Non-pigmented ciliary epithelial cell (primary cell): Measurements from ENCODE around the gene ADRA1B.

ENCODE experiments used
- DNase-seq: peaks from one replicate; pipeline ENCODE4 v3.0.0-alpha.2; 2010; ENCODE audit warnings: low read depth

Gene ADRA1B

DNA sequence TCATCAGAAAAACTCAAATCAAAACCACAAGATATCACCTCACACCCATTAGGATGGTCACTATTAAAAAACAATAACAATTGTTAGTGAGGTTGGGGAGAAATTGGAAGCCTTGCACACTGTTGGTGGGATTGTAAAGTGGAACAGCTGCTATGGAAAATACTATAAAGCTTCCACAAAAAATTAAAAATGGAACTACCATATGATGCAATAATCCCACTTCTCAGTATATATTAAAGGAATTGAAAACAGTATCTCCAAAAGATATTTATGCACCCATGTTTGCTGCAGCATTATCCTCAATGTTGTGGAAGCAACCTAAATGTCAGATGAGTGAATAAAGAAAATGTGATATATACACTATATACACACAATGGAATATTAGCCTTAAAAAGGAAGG is 14.5 kb upstream of the ADRA1B start:
- DNase-seq: no peak

DNA sequence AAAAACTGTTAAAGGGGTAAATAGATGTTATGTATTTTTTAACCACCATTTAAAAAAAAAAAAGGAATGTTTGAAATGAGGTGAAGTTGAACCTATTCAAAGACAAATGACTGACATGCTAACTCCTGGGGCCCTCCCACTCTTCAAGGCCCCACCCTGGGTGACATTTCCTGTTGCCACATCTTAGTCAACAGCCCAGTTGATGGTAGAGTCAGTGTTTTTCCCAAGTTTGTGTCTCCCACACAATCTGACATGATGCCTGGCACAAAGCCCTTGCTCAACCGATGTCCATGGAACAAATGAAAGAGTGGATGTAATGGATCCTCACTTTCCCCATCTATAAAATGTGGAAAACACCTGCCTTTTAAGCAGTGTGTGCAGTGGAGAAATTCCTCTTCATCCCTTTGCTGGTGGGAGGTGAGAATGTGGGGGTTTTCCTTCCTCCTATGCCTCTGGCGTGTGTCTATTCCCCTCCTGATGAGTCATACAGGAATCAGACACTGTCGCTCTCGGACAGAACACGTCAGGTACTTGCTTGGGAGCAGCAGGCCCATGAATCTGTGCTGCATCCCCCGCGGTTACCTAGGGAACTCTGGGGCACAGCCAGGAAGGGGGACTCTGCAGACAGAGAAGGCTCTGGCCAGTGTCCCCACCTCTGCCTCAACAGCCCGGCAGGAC is 13.7 kb upstream of the ADRA1B start:
- peak; percentile 46 for DNase-seq

DNA sequence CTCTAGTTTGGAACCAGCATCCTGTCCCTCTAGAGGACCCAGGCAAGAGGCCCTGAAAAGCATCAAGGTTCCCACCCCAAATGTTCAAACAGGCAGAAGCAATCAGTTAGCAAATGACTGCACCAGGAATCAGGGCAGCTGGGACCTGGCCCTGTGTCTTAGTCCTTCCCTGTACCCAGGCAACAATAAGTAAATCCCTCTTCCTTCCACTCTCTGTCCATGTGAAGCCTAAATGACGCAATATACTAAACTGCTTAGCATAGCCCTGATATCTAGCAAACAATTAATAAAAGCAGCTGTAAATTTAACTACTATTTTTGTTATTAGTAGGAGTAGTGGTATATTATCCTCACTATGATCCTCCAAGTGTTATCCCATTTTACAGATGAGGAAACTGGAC is 13.2 kb upstream of the ADRA1B start:
- no peak for DNase-seq

DNA sequence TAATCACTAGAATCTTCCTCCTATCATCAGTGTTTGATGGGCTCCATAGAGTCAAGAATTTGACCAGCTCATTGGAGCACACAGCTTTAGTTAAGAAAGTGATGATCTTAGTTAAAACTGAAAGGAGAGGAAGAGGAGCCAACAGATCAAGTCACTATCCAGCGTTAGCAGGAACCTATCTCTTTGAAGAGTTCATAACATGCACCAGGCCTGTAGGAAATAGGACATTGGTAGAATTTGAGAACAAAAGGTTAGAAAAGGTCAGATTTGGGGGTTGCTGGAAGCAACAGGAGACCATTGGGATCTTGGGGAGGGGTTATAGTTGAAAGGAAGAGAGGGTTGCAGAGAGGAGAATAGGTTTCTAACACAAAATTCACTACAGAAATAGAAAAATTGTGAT is 11.4 kb upstream of the ADRA1B start:
- no peak for DNase-seq

DNA sequence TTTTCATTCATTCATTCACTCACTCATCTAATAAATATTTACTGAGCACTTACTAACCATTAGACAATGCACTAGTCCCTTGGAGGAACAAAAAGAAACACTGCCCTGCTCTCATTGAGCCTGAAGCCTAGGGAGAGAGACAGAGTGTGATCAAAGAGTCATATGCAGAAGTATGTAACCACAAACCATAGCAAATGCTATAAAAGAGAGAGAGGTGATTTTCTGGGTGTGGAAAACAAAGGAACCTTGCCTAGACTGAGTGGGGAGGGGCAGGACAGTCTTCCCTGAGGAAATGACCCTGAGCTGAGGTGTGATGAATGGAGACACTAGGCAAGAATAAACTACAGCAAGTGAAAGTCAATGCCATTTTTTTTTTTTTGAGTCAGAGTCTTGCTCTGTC is 10.8 kb upstream of the ADRA1B start:
- DNase-seq: peak; percentile 80

DNA sequence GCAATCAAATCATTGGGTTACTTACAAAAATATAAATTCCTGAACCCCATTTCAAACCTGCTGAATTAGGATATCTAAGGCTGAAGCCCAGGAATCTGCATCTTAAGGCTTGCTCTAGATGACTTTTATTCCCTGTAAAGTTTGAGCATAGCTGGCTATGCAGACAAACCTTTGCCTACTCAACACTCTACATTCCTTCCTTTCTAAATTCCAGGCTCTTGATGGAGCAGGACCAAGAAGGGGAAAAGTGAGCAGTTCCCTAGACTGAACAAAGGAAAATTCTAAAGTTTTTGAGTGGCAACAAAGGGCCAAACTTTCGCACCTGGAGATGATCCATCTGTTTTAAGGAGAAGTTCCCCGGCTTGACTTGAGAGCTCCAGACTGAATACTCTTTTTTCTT is 9.8 kb upstream of the ADRA1B start:
- DNase-seq: no peak

DNA sequence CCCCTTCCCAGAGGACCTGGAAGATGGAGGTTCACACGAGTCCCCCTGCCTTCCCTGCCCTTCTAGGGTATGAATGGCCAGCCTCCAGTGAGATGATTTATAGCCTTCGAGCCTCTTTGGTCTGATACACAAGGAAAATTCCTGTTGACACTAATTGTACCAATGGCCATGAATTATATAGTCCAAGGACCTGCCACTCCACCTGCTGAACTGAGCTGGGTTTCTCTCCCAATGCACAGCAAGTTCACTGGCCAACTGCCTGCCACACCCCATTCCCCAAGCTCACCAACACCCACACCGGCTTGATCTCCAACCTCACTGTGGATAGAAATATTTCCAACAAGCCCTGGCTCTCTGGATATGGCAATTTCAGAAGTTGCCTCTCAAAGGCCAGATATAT is 9.3 kb upstream of the ADRA1B start:
- DNase-seq: no peak

DNA sequence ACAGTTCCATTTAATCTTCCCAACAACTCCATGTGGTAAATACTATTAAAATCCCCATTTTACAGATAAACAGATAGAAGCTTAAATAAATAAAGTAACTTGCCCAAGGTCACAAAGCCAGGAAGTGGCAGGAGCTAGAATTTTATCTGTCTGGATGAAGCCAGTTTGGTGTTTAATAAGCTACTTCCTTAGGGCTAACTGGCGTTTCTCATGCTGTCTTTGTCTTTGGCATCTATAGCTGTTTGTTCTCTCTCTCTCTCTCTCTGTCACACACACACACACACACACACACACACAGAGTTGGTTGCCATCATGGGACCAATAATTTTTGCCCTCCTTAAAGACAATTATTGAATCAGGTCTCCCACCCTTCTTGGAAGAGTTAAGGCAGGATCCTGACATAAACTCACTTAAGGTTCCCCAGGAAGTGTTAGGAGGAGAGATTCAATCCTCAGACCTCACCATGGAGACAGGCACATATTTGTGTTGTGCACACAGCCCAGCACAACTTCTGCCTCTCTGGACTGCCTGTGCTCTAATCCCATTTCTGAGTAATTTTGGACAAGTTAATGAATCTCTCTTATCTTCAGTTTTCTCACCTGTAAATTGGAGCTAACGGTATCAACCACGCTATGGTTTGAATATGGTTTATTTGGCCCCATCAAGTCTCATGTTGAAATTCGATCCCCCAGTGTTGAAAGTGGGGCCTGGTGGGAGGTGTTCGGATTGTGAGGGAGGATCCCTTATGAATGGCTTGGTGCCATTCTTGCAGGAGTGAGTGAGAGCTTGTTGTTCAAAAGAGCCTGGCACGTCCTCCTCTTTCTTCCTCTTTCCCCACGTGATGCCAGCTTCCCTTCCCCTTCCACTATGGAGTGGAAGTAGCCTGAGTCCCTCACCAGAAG is 8.3 kb upstream of the ADRA1B start:
- DNase-seq: no peak

DNA sequence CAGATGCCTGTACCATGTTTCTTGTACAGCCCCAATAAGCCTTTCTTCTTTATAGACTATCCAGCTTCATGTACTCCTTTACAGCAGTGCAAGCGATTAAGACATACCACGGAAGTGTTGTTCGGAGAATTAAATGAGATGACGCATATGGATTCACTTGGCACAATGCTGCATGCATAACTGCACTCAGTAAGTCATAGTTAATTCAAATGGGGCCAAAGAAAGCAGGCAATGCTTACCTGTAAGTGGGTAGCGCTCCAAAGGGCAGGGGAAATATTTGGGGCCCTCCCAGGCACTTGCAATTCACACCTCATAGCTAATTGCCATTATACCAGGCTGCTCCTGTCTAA is 7.7 kb upstream of the ADRA1B start:
- DNase-seq: no peak

DNA sequence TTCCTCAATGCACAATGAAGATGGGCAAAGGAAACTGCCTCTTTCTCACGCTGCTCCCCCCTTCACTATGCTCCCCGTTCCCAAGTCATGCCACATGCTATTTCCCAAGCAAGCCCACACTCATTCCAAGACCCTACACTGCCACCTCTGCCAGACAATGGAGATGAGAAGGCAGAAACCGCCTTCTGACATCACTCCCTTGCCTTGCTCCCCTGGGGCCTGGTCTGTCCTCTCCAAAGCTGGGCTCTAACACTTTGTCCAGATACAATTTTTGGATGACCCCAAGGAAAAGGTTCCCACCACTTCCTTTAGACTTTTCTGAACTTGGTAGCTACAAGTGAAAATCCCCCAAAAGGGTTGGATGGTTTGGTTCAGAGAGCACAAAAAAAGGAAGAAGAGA is 7.2 kb upstream of the ADRA1B start:
- DNase-seq: no peak

DNA sequence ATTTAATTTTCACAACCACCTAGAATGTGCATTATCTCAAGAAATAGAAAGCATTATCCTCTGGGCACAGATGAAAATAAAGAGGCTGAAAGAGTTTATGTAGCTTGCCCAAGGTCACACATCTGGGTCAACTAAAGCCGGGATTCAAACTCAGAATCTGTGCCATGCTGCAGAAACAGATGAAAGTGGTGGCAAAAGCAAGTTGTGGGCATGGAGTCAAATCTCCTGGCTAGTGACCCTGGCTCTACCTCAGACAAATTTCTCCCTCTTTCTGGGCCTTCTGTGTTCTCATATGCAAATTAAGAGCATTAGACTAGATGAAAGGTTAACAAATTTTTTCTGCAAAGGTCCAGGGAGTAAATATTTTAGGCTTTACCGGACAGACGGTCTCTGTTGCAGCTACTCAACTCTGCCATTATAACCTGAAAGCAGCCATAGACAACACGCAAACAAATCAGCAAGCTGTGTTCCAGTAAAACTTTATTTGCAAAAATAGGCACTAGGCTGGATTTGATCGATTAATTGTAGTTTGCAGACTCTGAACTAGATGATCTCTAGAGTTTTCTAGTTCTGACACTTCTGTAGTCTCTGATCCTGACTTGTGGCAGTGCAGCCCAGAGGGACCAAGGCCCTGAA is 6.0 kb upstream of the ADRA1B start:
- DNase-seq: no peak

DNA sequence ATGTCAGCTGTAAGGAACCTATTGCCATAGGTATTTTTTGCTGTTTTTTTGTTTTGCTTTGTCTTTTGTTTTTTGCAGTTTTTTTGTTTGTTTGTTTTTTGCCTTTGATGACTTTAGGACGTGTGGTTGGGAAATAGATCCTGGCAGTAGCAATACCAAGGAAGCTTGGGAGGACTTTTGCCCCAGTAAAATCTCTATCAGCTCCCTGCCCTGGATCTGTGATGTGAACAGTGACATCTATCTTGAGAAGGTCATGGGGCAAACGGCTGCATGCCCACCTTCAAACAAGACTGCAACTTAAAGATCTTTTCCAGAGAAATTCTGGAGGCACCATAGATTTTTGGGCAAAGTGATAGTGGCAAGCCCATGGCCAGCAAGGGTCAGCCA is 5.4 kb upstream of the ADRA1B start:
- DNase-seq: no peak

DNA sequence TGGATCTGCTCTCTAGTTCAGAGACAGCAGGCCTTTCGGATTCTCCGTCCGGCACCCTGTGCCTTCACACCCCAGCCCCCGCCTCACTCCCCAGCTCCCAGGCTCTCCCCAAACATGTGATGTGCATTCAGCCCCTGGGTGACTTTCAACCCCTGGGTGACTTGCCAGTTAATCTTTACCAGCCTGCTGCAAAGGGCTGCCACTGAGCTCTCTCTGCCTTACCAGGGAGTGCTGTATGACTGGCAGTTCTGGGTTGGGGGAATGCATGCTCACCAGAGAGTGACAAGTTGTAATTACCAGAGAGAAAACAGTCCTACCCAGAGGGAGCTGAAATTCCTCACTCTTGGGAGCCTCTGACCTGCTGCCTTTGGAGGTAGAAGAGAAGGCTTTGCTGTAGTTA is 4.9 kb upstream of the ADRA1B start:
- no peak for DNase-seq

DNA sequence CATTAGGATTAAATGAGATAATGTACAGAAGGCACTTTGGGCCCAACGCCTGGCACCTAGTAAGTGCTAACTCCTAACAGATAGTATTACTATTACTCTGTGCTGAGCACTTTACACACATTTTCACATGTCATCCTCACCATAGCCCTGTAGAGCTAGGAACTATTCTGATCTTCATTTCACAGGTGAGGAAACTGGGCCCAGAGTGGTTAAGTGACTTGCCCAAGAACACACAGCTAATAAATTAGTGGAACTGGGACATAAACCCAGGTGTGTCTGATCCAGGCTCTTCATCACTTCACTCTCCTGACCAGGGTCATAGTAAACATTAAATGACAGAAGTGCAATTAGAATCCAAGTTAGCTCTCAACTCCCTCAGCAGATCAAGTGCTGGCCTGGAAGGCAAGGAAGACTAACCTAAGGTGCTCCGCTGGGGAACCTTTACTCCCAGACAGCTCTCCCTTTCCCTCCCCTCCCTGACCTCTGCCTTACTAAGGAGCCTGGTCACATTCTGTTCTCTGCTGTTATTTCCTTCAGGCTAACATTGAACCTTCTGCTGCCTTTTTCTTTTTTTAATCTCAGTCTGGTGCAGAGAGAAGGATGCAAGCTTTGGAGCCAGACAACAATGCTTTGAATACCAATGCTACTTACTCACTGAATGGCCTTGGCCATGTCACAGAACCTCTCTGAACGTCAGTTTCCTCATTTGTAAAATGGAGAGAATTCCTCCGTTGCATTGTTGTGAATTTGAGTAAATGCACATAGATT is 4.1 kb upstream of the ADRA1B start:
- DNase-seq: no peak

DNA sequence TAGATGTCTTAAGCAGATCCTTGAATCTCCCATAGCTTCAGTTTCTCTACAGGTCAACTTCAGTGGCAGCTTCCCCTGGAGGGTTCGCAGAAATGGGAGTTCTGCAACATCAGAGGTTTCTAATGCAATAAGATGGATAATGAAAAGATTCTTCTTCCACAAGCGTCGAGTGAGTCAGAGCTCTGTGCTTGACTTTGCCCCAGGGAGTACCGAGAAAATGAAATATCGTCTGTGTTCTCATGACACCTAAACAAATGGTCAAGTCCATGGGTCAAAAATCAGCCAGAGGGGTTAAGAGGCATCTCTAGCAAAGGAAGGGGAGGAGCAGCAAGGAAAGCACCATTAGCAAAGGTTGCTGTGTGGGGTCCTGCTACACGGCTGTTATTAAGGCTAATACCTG is 3.2 kb upstream of the ADRA1B start:
- no peak for DNase-seq

DNA sequence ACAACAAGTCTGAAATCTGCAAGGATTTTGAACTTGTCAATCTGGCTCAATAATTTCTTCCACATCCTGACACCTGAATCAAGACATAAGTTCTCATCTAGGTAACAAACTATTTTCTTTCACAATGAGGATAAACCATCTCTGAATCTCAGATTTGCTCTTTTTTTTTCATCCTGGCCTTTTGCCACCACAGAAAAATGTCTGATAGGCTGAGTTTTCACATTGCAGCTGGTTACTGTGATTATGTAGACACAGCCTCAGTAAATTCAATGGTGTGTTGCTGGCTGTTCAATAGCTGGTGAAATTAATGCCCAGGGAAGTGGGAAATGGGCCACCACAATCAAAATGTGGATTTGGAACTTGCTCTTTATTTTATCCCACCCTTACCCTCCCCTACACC is 2.8 kb upstream of the ADRA1B start:
- DNase-seq: no peak

DNA sequence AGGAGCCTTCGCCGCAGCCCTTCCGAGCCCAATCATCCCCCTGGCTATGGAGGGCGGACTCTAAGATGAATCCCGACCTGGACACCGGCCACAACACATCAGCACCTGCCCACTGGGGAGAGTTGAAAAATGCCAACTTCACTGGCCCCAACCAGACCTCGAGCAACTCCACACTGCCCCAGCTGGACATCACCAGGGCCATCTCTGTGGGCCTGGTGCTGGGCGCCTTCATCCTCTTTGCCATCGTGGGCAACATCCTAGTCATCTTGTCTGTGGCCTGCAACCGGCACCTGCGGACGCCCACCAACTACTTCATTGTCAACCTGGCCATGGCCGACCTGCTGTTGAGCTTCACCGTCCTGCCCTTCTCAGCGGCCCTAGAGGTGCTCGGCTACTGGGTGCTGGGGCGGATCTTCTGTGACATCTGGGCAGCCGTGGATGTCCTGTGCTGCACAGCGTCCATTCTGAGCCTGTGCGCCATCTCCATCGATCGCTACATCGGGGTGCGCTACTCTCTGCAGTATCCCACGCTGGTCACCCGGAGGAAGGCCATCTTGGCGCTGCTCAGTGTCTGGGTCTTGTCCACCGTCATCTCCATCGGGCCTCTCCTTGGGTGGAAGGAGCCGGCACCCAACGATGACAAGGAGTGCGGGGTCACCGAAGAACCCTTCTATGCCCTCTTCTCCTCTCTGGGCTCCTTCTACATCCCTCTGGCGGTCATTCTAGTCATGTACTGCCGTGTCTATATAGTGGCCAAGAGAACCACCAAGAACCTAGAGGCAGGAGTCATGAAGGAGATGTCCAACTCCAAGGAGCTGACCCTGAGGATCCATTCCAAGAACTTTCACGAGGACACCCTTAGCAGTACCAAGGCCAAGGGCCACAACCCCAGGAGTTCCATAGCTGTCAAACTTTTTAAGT is 819 bp downstream of the ADRA1B start:
- no peak for DNase-seq

DNA sequence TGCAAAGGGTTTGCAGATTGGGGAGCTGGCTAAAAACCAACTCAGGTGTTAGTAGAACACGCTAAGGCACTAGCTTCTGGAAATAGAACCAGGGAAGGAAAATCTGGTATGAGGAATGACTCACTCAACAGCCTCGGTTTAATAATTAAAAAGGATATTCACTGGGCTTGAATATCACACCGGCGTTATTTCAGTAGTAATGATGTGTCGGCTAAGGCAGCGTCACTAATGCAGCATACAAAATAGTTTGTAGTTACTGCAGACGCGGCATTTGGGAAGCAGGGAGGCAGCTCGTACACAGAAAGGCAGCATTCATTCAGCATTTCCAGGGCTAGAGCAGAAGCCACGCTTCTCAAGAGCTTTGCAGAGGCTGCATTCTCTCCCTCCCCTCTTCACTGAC is 1.7 kb downstream of the ADRA1B start:
- no peak for DNase-seq

DNA sequence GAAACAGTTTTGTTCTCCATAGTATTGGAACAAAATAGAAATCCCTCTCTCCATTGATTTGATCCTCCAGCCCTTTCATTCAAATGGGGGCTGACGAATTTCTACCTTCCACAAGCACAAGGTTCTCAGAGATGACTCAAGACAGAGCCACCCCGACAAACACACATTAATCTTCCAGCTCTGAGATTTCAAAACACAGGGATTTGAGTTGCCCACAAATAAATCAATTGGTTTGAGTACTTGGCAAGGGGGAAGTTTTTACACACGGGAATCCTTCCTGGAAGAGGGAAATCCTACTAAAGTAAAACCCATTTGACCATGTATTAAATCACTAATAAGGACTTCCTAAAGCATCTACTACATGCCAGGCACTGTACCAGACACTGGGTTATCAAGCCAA is 5.4 kb downstream of the ADRA1B start:
- no peak for DNase-seq

DNA sequence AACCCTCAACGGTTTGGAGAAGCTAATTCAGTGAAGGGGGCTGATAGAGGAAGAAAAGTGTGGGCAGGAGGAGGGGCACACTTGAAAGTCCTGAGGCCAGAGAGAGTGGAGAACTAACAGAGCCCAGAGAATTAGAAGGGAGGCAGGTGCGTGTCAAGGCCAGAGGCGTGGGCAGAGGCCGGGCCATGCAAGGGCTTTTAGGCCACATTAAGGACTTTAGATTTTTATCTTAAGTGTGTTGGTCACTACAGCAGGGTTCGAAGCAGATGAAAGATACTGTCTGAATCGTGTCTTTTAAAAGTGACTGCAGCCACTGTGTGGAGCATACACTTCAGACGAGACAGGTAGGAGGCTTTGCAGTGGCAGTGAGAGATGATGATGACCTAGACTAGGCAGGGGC is 6.7 kb downstream of the ADRA1B start:
- no peak for DNase-seq

DNA sequence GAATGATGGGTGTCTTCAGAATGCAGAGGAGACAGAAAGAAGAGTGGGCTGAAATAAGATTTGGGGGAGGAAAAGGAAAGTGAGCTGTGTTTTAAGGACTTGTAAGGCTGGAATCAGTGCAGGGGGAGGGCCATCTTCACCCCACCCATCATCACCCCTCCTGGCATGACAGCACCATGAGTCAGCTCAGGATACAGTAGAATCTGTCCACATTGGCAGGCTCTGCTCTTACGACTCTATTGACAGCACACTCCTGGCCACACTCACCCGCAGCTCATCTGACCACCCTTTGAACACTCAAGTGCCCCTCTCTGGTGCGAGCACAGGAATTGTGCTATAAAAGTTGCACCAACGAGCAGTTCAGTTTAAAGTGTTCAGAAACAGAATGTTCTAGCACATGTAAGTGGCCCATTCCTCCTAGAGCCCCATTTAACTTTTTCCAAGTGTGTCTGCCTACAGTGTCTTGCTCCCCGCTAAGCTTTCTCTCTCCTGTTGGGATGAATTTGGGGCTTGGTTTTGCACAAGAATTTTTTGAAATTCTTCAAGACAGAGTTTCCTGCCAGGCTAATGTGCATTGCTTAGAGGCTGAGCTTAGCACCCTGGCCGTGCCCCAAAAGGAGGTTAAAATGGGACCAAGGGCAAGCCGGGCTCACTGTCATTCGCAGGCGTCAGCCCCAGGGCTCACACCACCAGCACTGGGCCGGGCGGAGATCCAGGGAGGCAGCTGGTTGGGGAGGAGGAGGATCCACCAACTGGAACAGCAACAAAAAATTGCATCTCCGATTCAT is 12.0 kb downstream of the ADRA1B start:
- peak; percentile 56 for DNase-seq
